B cell (primary cell): ENCODE results near the gene SP7. TPM values are rescaled to one million over a fixed set of nuclear protein-coding genes. Genes with fewer than 3 reads are reported as not detected.

Source experiments
- ATAC-seq: fragments of 200-7000 bp; cut with Tn5 transposase; one replicate; pipeline ENCODE4 v1.10.0; 2021; ENCODE audit warnings: low read depth, mild to moderate bottlenecking, moderate number of reproducible peaks, moderate library complexity
- CTCF ChIA-PET: fragments of 350-600 bp; sonication (Branson Sonifier 250); formaldehyde crosslinking; loops from one replicate; lab custom pipeline; 2021; ENCODE audit warnings: antibody characterized with exemption, inconsistent platforms; lab: Charles Lee
- POLR2A ChIA-PET: fragments of 350-600 bp; sonication (Branson Sonifier 250); formaldehyde crosslinking; loops from one replicate; lab custom pipeline; 2021; ENCODE audit warnings: antibody characterized with exemption; lab: Charles Lee
- DNase-seq: peaks from one replicate; pipeline ENCODE4 v3.0.0; 2013
- H2AFZ ChIP-seq: 2 replicates; pipeline ENCODE4 v1.6.1; 2012; ENCODE audit warnings: mild to moderate bottlenecking, low read depth, low read length; ENCODE audit not compliant: insufficient read depth, poor library complexity, severe bottlenecking
- H3K27ac ChIP-seq, 2 donors: 1 replicate in 1 of 2; 2 replicates in 1 of 2; pipeline ENCODE4 v1.5.1; 2012 to 2013; ENCODE audit warnings: low read length in 2 of 2, mild to moderate bottlenecking in 2 of 2, moderate library complexity in 1 of 2
- H3K27me3 ChIP-seq, 4 experiments: fragments of 200-600 bp in 1 of 4; sonication (generic) in 1 of 4; replicated peaks in 1 of 4; 1 replicate in 2 of 4; 2 replicates in 2 of 4; pipeline versions ENCODE4 v1.6.1 to v1.7.0; 2013 to 2016; ENCODE audit warnings: low read length in 3 of 4, mild to moderate bottlenecking in 2 of 4, mixed read lengths in 1 of 4, moderate library complexity in 1 of 4; ENCODE audit not compliant: insufficient read depth in 4 of 4, control insufficient read depth in 3 of 4; ENCODE audit errors: control extremely low read depth in 1 of 4
- H3K36me3 ChIP-seq, 2 experiments: replicated peaks in 1 of 2; 1 replicate in 1 of 2; 2 replicates in 1 of 2; pipeline versions ENCODE4 v1.6.1 to v1.7.1; 2013; ENCODE audit warnings: low read length in 1 of 2; ENCODE audit not compliant: insufficient read depth in 2 of 2, control insufficient read depth in 1 of 2; ENCODE audit errors: control extremely low read depth in 1 of 2, extremely low read depth in 1 of 2
- H3K4me1 ChIP-seq, 2 donors: fragments of 200-600 bp in 1 of 2; sonication (generic) in 1 of 2; 1 replicate in 1 of 2; 2 replicates in 1 of 2; pipeline versions ENCODE4 v1.5.1 to v1.6.1; 2013 to 2017; ENCODE audit warnings: low read length in 2 of 2; ENCODE audit not compliant: control insufficient read depth in 2 of 2, insufficient read depth in 2 of 2
- H3K4me2 ChIP-seq: replicated peaks from 2 replicates; pipeline ENCODE3; 2012; ENCODE audit warnings: mild to moderate bottlenecking, low read depth, low read length; ENCODE audit not compliant: poor library complexity, severe bottlenecking
- H3K4me3 ChIP-seq, 5 experiments: fragments of 200-600 bp in 1 of 5; sonication (generic) in 1 of 5; 1 replicate in 3 of 5; 2 replicates in 2 of 5; pipeline versions ENCODE4 v1.5.1 to v1.7.0; 2011 to 2016; ENCODE audit warnings: low read length in 4 of 5, mild to moderate bottlenecking in 4 of 5, low read depth in 2 of 5, control low read depth in 1 of 5, moderate library complexity in 1 of 5; ENCODE audit not compliant: insufficient read depth in 1 of 5; ENCODE audit errors: control extremely low read depth in 1 of 5, extremely low read depth in 1 of 5
- H3K79me2 ChIP-seq: fragments of 200-600 bp; sonication (generic); one replicate; pipeline ENCODE4 v1.6.0; 2016; ENCODE audit warnings: low read length; ENCODE audit not compliant: control insufficient read depth, insufficient read depth
- H3K9ac ChIP-seq: fragments of 200-600 bp; sonication (generic); 2 replicates; pipeline ENCODE4 v1.6.1; 2017; ENCODE audit warnings: mild to moderate bottlenecking, low read length, moderate library complexity
- H3K9me3 ChIP-seq, 3 donors: one replicate each; pipeline versions ENCODE4 v1.6.1 to v1.7.1; 2013; ENCODE audit warnings: low read length in 2 of 3; ENCODE audit not compliant: control insufficient read depth in 2 of 3, insufficient read depth in 1 of 3; ENCODE audit errors: control extremely low read depth in 1 of 3
- H4K20me1 ChIP-seq: 2 replicates; pipeline ENCODE4 v1.6.0; 2012; ENCODE audit warnings: mild to moderate bottlenecking, low read length; ENCODE audit not compliant: insufficient read depth, control insufficient read depth, poor library complexity, severe bottlenecking
- H3K27ac Mint-ChIP-seq: one replicate; pipeline ENCODE4 v1.8.0; 2021; ENCODE audit warnings: mixed read lengths
- H3K27me3 Mint-ChIP-seq: one replicate; pipeline ENCODE4 v1.8.0; 2021; ENCODE audit warnings: mixed read lengths
- H3K4me1 Mint-ChIP-seq: one replicate; pipeline ENCODE4 v1.8.0; 2021; ENCODE audit warnings: mixed read lengths
- H3K4me3 Mint-ChIP-seq: one replicate; pipeline ENCODE4 v1.8.0; 2021; ENCODE audit warnings: mixed read lengths
- H3K9me3 Mint-ChIP-seq: one replicate; pipeline ENCODE4 v1.8.0; 2022; ENCODE audit warnings: mixed read lengths; ENCODE audit not compliant: insufficient read depth
- EZH2 ChIP-seq: IDR thresholded peaks from 2 replicates; pipeline ENCODE4 v1.6.1; 2012; ENCODE audit warnings: borderline replicate concordance, low read depth, mild to moderate bottlenecking, moderate library complexity, low read length; ENCODE audit not compliant: insufficient read depth, poor library complexity, severe bottlenecking
- WGBS: methylation state at CpG from one replicate; pipeline ENCODE4 v1.1.5; 2013; ENCODE audit warnings: missing lambda C conversion rate; ENCODE audit not compliant: insufficient coverage; 5-methylcytosine and 5-hydroxymethylcytosine counted together
- intact Hi-C: fragments of 100-400 bp; cut with micrococcal nuclease; formaldehyde crosslinking; loops from one replicate; pipeline ENCODE4 v1.10.0; 2022
- polyA plus RNA-seq: library from polyadenylated mRNA; depleted of rRNA; stranded (reverse); fragments of >200 nt; gene quantifications from 2 replicates; pipeline ENCODE4 v1.2.3, GENCODE V29; 2012
- total RNA-seq, 2 donors: library from RNA; stranded (reverse); fragments of 120-200 nt in 1 of 2; gene quantifications; 1 replicate in 1 of 2; 2 replicates in 1 of 2; pipeline versions ENCODE4 v1.2.3 to v1.2.4, GENCODE V29; 2013 to 2022
- TF ChIP-seq, protein P1 (sequence below): fragments of 200-600 bp; IDR thresholded peaks from one replicate; pipeline ENCODE4 v1.8.0; 2022; ENCODE audit warnings: antibody characterized with exemption, mild to moderate bottlenecking

The SP7 gene
- total and polyA plus RNA-seq, 2 donors (not counting 1 experiment from before 2014, with no cell fraction given), result 0.34 TPM; not detected in 1

DNA sequence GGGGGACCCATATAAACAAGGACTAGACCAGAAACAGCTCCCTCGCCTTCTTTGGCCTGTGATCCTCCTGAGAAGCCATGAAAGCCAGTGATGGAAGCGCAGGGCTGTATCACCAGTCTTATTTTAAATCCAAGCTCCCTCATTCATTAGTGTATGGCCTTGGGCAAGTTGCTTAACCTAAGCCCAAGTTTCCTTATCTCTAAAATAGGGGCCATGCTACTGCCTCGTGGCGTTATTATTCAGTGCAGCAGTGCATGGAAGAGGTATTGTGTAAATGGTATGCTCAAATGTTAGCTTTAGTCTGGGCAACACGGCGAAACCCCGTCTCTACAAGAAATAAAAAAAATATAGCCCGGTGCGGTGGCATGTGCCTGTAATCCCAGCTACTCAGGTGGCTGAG is 58.2 kb downstream of the SP7 start:
- ChIA-PET POLR2A (interaction anchor here (1.4 kb wide), 1 partner anchor 10 kb away, joined by 4 read pairs; the partner anchor contains the start of gene ESPL1), CTCF (interaction anchor here (0.6 to 24.0 kb wide), 5 partner anchors 10 to 212 kb away, joined by 3 to 721 read pairs (median 6); partner anchors contain the start of gene ITGB7)
- Histone ChIP-seq H4K20me1 (no peaks in the 10 kb centered on the region), H3K4me2 (no peak overlapping the region), H3K79me2 (no peaks in the 10 kb centered on the region), H3K4me1 (no peaks in the 10 kb centered on the region), H3K27ac (no peak overlapping the region), H3K27me3 (no peaks in the 10 kb centered on the region), H3K9me3 (no peaks in the 10 kb centered on the region), H2AFZ (no peak overlapping the region), H3K9ac (no peak overlapping the region), H3K4me3 (no peak overlapping the region), H3K36me3 (no peaks in the 10 kb centered on the region)
- no peak overlapping the region for H3K27ac Mint-ChIP-seq
- intact Hi-C loops, result no loop called here
- no peaks in the 10 kb centered on the region for H3K4me1 Mint-ChIP-seq
- 97% methylated on average over 7 of the region's 9 CpGs for WGBS
- no peaks in the 10 kb centered on the region for H3K9me3 Mint-ChIP-seq
- TF ChIP-seq, protein P1, sequence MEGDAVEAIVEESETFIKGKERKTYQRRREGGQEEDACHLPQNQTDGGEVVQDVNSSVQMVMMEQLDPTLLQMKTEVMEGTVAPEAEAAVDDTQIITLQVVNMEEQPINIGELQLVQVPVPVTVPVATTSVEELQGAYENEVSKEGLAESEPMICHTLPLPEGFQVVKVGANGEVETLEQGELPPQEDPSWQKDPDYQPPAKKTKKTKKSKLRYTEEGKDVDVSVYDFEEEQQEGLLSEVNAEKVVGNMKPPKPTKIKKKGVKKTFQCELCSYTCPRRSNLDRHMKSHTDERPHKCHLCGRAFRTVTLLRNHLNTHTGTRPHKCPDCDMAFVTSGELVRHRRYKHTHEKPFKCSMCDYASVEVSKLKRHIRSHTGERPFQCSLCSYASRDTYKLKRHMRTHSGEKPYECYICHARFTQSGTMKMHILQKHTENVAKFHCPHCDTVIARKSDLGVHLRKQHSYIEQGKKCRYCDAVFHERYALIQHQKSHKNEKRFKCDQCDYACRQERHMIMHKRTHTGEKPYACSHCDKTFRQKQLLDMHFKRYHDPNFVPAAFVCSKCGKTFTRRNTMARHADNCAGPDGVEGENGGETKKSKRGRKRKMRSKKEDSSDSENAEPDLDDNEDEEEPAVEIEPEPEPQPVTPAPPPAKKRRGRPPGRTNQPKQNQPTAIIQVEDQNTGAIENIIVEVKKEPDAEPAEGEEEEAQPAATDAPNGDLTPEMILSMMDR, result no peak
- no peak for TF ChIP-seq EZH2
- H3K4me3 Mint-ChIP-seq, result no peak overlapping the region
- no peak for DNase-seq
- ATAC-seq, result no peak
- no peaks in the 10 kb centered on the region for H3K27me3 Mint-ChIP-seq

Other genes starting within 250 kb of the SP7 start
- gene IGFBP6, start 238.7 kb downstream of the SP7 start, total RNA-seq, result not detected in 2 replicates
- gene IGFBP6, start 238.7 kb downstream of the SP7 start, polyA plus RNA-seq, result 0.30 TPM in 1 of 2 replicates, not detected in the other
- gene SOAT2, start 232.9 kb downstream of the SP7 start, total RNA-seq, result not detected in 2 replicates
- gene SOAT2, start 232.9 kb downstream of the SP7 start, polyA plus RNA-seq, result 0.31 TPM in 1 of 2 replicates, not detected in the other
- gene ZNF740, start 155.6 kb downstream of the SP7 start, total RNA-seq, result 117 and 131 TPM in 2 replicates
- 27.4 and 35.9 TPM in 2 replicates for gene ZNF740, start 155.6 kb downstream of the SP7 start, polyA plus RNA-seq
- 56.3 and 57.0 TPM in 2 replicates for gene CSAD, start 155.4 kb downstream of the SP7 start, total RNA-seq
- 64.6 and 91.2 TPM in 2 replicates for gene CSAD, start 155.4 kb downstream of the SP7 start, polyA plus RNA-seq
- gene ITGB7, start 129.1 kb downstream of the SP7 start, total RNA-seq, result 190 and 199 TPM in 2 replicates
- gene ITGB7, start 129.1 kb downstream of the SP7 start, polyA plus RNA-seq, result 216 and 265 TPM in 2 replicates
- gene RARG, start 104.1 kb downstream of the SP7 start, total RNA-seq, result 15.0 and 16.7 TPM in 2 replicates
- gene RARG, start 104.1 kb downstream of the SP7 start, polyA plus RNA-seq, result 6.7 and 8.8 TPM in 2 replicates
- 1.7 and 2.4 TPM in 2 replicates for gene ESPL1, start 68.1 kb downstream of the SP7 start, total RNA-seq
- 0.88 and 1.1 TPM in 2 replicates for gene ESPL1, start 68.1 kb downstream of the SP7 start, polyA plus RNA-seq
- gene PFDN5, start 40.8 kb downstream of the SP7 start, total RNA-seq, result 627 and 654 TPM in 2 replicates
- 1,319 and 1,584 TPM in 2 replicates for gene PFDN5, start 40.8 kb downstream of the SP7 start, polyA plus RNA-seq
- 48.4 and 59.3 TPM in 2 replicates for gene MYG1, start 36.7 kb downstream of the SP7 start, total RNA-seq
- gene MYG1, start 36.7 kb downstream of the SP7 start, polyA plus RNA-seq, result 34.7 and 46.4 TPM in 2 replicates
- 65.1 and 68.4 TPM in 2 replicates for gene AAAS, start 14.7 kb downstream of the SP7 start, total RNA-seq
- 88.1 and 97.1 TPM in 2 replicates for gene AAAS, start 14.7 kb downstream of the SP7 start, polyA plus RNA-seq
- gene SP1, start 43.8 kb upstream of the SP7 start, total RNA-seq, result 129 and 131 TPM in 2 replicates
- gene SP1, start 43.8 kb upstream of the SP7 start, polyA plus RNA-seq, result 26.0 and 30.1 TPM in 2 replicates
- gene AMHR2, start 87.5 kb upstream of the SP7 start, total RNA-seq, result not detected in 2 replicates
- not detected in 2 replicates for gene AMHR2, start 87.5 kb upstream of the SP7 start, polyA plus RNA-seq
- 200 and 213 TPM in 2 replicates for gene PRR13, start 105.4 kb upstream of the SP7 start, total RNA-seq
- 84.6 and 108 TPM in 2 replicates for gene PRR13, start 105.4 kb upstream of the SP7 start, polyA plus RNA-seq
- 916 and 944 TPM in 2 replicates for gene PCBP2, start 115.7 kb upstream of the SP7 start, total RNA-seq
- gene PCBP2, start 115.7 kb upstream of the SP7 start, polyA plus RNA-seq, result 492 and 630 TPM in 2 replicates
- gene MAP3K12, start 163.1 kb upstream of the SP7 start, total RNA-seq, result 15.0 and 15.1 TPM in 2 replicates
- 17.0 and 20.5 TPM in 2 replicates for gene MAP3K12, start 163.1 kb upstream of the SP7 start, polyA plus RNA-seq
- 36.3 and 41.6 TPM in 2 replicates for gene TARBP2, start 164.9 kb upstream of the SP7 start, total RNA-seq
- 47.2 and 65.5 TPM in 2 replicates for gene TARBP2, start 164.9 kb upstream of the SP7 start, polyA plus RNA-seq
- not detected in 2 replicates for gene NPFF, start 171.1 kb upstream of the SP7 start, total RNA-seq
- 0.34 TPM in 1 of 2 replicates, not detected in the other for gene NPFF, start 171.1 kb upstream of the SP7 start, polyA plus RNA-seq